ENCODE data around the gene SERPINE3.

Gene SERPINE3

DNA sequence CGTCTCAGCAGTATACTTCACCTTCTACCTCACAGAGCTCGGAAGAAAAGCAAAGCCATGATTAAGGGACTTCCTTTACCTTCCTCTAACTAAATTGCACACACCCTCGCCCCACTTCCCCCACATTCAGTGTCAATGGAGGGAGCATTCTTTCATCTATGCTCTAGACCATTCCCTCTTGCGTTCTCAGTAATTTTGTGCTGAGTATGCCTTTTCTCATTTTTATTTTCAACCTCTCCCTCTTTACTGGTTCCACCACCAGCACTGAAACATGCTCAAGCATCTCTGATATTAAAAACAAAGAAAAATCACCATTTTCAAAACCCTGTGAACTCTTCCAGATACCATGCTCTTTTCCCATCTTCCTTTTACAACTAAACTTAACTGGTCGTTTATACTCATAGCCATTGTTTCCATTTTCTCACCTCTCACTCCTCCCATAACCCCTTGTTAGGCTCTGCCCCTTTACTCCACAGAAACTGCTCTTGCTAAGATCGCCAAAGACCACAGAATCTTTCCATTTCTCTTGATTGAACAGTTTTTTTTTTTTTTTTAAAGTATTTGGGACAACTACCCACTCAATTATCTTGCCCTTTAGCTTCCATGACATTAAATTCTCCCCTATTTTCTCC lies 32.4 kb downstream of the SERPINE3 start:
- ChIA-PET CTCF (no interaction called here), POLR2A (no interaction called here)
- no peak for DNase-seq (ENCODE audit: extremely low spot score)
- no peak for TF ChIP-seq CTCF (IDR thresholded peaks at IDR 0.05; ENCODE audit: control extremely low read depth, extremely low read depth, low read depth, missing control alignments)

- TF ChIP-seq CTCF (IDR thresholded peaks at IDR 0.05; ENCODE audit: control extremely low read depth, extremely low read depth, low read depth, missing control alignments): no peak
- no peak for DNase-seq (ENCODE audit: extremely low spot score)
- ChIA-PET POLR2A (no interaction called here), CTCF (no interaction called here)
Measured at GRCh38 chr13:51373451-51373850, 34.0 kb downstream of the SERPINE3 start.

DNA sequence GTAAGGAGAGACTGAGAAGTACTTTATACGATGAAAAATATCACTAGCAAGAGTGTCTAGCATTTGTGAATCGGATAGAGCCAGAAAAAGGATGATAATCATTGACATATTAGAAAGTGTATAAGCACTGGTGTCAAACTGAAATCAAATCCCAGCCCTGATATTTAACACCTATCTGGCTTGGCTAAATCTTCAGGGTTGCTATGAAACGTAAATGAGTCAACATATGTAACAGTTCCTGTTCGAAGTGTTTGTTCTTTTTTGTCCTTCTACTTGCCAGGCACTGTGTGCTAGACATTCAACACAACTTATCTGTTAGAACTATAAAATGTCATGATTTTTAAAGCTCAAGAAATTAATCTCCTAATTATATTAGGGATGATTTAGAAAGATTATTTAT lies 40.8 kb downstream of the SERPINE3 start:
- ChIA-PET POLR2A (no interaction called here), CTCF (interaction anchor here (0.7 to 2.0 kb wide), 5 partner anchors 15 to 93 kb away, joined by 3 to 6 read pairs (median 4); no protein-coding TSS in a partner anchor)
- no peak for TF ChIP-seq CTCF (IDR thresholded peaks at IDR 0.05; ENCODE audit: control extremely low read depth, extremely low read depth, low read depth, missing control alignments)
- DNase-seq (ENCODE audit: extremely low spot score): no peak

- TF ChIP-seq CTCF (IDR thresholded peaks at IDR 0.05; ENCODE audit: control extremely low read depth, extremely low read depth, low read depth, missing control alignments): no peak
- no peak for DNase-seq (ENCODE audit: extremely low spot score)
- ChIA-PET CTCF (interaction anchor here (1.4 kb wide), 1 partner anchor 10 kb away, joined by 6 read pairs; no protein-coding TSS in a partner anchor), POLR2A (no interaction called here)
Measured at GRCh38 chr13:51385114-51385513, 45.6 kb downstream of the SERPINE3 start.

DNA sequence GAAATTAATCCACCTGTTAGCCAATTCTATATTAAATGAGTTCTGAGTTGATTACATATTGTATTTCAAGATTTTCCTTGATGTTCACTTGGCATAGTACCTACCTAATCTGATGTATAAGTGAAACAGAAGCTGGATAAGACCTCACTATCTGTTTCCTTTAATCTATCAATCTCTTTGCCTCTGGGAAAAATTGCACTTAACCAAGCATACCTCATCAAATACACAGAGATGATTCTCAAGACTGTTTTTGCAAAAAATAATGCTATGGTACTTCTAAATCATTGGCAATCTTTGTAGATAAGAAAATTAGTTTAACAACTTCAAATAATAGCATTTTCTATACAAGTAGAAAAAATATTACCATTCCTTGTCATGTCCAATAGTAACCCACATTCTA lies 55.2 kb downstream of the SERPINE3 start:
- POLR2A ChIA-PET: no interaction called here

DNA sequence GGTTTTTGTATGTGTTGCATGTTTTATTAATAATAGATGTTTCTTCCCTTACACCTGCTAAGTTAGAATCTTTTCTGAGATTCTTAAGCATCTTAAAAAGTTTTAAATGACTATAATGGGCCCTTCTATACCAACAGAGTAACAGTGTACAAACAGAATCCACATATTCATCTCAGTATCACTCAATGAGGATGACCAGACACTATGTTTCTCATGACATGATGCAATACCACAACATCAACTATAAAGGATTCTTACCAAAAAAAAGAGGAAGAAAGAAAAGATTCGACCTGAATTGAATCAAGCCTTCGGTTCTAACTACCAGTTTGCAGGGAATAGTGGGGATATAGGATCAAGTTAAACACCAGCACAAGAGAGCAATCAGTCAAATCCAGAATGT lies 56.9 kb downstream of the SERPINE3 start:
- peak; percentile 39 for DNase-seq (ENCODE audit: extremely low spot score)
- CTCF ChIA-PET: interaction anchor here (1.7 to 2.0 kb wide), 2 partner anchors 16 to 24 kb away, joined by 4 to 6 read pairs; no protein-coding TSS in a partner anchor
- POLR2A ChIA-PET: no interaction called here
- TF ChIP-seq CTCF (IDR thresholded peaks at IDR 0.05; ENCODE audit: control extremely low read depth, extremely low read depth, low read depth, missing control alignments): no peak

More for the DNA sequence above, 55.2 kb downstream of the SERPINE3 start:
- TF ChIP-seq CTCF (IDR thresholded peaks at IDR 0.05; ENCODE audit: control extremely low read depth, extremely low read depth, low read depth, missing control alignments): no peak
- CTCF ChIA-PET: interaction anchor here (1.3 to 2.6 kb wide), 6 partner anchors 9 to 26 kb away, joined by 4 to 10 read pairs (median 6); no protein-coding TSS in a partner anchor
- no peak for DNase-seq (ENCODE audit: extremely low spot score)
